Chondrocyte (in vitro differentiated cells): ENCODE results near the gene EPHB6. TPM values are rescaled to one million over a fixed set of nuclear protein-coding genes. Genes with fewer than 3 reads are reported as not detected.

Source experiments
- DNase-seq: peaks from one replicate; pipeline ENCODE4 v3.0.0; 2021; ENCODE audit warnings: mixed read lengths, low spot score
- H3K27ac Mint-ChIP-seq: one replicate; pipeline ENCODE4 v1.8.0; 2021; ENCODE audit warnings: mild to moderate bottlenecking, moderate library complexity, mixed read lengths; ENCODE audit not compliant: unreplicated experiment
- H3K27me3 Mint-ChIP-seq: 2 replicates; pipeline ENCODE4 v1.8.0; 2021; ENCODE audit warnings: low read depth, mixed read lengths
- H3K36me3 Mint-ChIP-seq: 2 replicates; pipeline ENCODE4 v1.8.0; 2021; ENCODE audit warnings: low read depth, mixed read lengths
- H3K4me1 Mint-ChIP-seq: 2 replicates; pipeline ENCODE4 v1.8.0; 2021; ENCODE audit warnings: low read depth, mild to moderate bottlenecking, mixed read lengths
- H3K4me3 Mint-ChIP-seq: one replicate; pipeline ENCODE4 v1.8.0; 2021; ENCODE audit warnings: mild to moderate bottlenecking, moderate library complexity, mixed read lengths; ENCODE audit not compliant: unreplicated experiment
- H3K9me3 Mint-ChIP-seq: 2 replicates; pipeline ENCODE4 v1.8.0; 2021; ENCODE audit warnings: low read depth, mixed read lengths
- total RNA-seq: library from RNA; stranded (reverse); gene quantifications from 3 replicates; pipeline ENCODE4 v1.2.1, GENCODE V29; 2021
- TF ChIP-seq, protein P1 (sequence below): fragments of 200-600 bp; sonication (generic); IDR thresholded peaks from 2 replicates; pipeline ENCODE4 v1.5.0; 2021; ENCODE audit warnings: antibody characterized with exemption, mild to moderate bottlenecking, moderate library complexity

Gene EPHB6
- total RNA-seq, 1 donor from 2014 or later, result 0.22 TPM

DNA sequence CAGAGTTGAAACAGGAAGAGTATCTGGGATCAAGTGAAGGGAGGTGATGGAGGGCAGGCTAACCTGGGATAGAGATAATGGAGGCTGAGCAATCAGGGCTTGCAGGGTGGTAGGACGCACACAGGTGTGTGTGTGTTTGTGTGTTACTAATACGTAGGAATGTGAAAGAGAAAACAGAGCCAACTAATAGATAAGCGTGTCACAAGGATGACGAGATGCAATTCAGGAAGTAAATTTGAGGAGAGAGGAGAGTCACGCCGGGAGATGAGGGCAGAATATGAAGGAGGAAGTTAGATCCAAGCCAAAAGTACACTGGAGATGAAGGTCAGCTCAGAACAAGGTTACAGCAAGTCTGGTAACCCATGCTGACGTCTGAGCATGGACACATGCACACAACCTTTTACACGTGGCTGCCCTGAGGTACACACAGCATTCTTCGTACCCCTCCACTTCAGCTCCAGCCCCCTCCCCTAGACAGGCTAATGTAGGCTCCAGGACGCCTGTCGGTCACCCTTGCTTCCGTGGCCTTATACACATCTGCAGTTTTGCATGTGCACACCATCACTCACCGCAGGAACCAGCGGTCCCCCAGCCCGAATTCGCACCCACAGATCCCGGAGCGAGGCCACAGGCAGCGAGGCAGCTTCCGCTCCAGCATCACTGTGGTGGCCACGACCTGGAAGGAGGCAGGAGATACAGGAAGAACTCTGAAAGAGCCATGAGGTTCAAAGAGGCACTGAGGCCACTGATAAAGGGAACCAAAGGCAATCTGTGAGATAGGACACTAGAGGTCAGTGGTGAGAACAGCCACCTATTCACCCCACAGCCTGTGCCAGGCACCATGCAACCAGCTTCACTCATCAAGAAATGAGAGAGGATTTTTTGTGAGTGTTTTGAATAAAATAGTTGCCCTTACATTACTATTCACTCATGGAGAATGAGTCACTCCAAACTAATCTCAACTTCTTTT, 54.3 kb downstream of the EPHB6 start:
- Mint-ChIP-seq H3K27me3 (no peaks in the 10 kb centered on the region), H3K9me3 (peaks cover 2% of the 10 kb centered on the region), H3K4me1 (no peaks in the 10 kb centered on the region), H3K27ac (no peak overlapping the region), H3K4me3 (no peak overlapping the region), H3K36me3 (no peaks in the 10 kb centered on the region)
- TF ChIP-seq, protein P1, sequence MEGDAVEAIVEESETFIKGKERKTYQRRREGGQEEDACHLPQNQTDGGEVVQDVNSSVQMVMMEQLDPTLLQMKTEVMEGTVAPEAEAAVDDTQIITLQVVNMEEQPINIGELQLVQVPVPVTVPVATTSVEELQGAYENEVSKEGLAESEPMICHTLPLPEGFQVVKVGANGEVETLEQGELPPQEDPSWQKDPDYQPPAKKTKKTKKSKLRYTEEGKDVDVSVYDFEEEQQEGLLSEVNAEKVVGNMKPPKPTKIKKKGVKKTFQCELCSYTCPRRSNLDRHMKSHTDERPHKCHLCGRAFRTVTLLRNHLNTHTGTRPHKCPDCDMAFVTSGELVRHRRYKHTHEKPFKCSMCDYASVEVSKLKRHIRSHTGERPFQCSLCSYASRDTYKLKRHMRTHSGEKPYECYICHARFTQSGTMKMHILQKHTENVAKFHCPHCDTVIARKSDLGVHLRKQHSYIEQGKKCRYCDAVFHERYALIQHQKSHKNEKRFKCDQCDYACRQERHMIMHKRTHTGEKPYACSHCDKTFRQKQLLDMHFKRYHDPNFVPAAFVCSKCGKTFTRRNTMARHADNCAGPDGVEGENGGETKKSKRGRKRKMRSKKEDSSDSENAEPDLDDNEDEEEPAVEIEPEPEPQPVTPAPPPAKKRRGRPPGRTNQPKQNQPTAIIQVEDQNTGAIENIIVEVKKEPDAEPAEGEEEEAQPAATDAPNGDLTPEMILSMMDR, result no peak
- DNase-seq, result no peak

DNA sequence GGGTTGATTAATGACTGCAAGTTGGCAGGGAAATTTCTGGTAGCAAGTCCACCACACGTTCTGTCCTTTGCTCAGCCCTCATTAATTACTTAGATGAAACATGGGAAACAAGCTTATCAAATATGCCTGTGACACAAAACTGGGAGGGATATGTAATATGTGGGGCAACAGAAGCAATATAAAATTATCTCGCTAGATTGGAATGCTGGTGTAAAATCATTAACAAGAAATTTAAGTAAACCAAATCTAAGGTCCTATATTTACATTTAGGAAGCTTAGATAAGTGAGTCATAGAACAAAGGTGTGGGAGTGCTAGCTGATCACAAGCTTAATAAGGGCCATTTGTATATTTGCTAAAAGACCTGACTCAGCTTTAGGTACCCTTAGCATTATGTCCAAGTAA, 55.2 kb downstream of the EPHB6 start:
- DNase-seq, result no peak
- Mint-ChIP-seq H3K4me3 (no peak overlapping the region), H3K4me1 (no peaks in the 10 kb centered on the region), H3K27ac (no peak overlapping the region), H3K9me3 (peaks cover 2% of the 10 kb centered on the region), H3K27me3 (no peaks in the 10 kb centered on the region), H3K36me3 (no peaks in the 10 kb centered on the region)
- TF ChIP-seq, protein P1, result no peak

DNA sequence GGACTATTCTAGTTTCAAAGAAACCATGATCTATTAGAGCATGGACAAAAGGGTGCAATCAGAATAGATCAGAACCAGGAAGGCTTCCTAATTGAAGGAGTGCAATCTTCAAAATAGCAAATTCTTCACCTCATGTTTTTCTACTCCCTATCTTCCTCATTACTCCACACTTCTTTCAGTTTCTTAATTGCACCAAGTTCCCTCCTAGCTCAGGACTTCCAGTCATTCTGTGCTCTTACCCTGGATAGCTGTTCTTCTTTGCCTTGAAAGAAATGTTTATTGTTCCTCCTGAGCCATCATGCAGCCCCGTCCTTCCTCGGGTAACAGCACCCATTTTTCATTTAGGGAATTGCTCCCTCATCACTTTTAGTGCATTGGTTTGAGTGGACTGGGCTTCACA, 55.6 kb downstream of the EPHB6 start:
- H3K27ac Mint-ChIP-seq, result no peak overlapping the region

DNA sequence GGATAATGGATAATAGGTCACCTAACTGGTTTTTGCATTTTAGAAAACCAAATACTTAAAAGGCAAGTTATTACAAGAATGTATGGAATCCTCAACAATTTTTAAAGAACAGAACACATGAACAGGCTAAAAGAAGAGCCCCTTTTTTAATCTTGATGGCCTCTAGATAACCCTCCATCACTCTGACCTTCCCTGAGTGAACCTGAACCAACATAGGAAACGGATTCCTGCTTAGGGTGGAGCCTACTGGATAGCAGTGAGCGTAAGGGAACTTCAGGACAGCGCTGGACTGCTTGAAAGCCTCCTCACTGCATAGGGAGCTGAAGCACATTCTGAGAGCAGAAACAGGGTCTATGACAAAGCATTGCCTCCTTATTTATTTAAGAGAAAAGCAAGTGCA, 58.2 kb downstream of the EPHB6 start:
- no peaks in the 10 kb centered on the region for H3K4me1 Mint-ChIP-seq
- H3K27ac Mint-ChIP-seq, result no peak overlapping the region
- no peak for DNase-seq
- no peaks in the 10 kb centered on the region for H3K9me3 Mint-ChIP-seq
- H3K36me3 Mint-ChIP-seq, result no peaks in the 10 kb centered on the region
- TF ChIP-seq, protein P1, result no peak
- no peak overlapping the region for H3K4me3 Mint-ChIP-seq
- H3K27me3 Mint-ChIP-seq, result peaks cover 1% of the 10 kb centered on the region

More for the DNA sequence above, 55.6 kb downstream of the EPHB6 start:
- Mint-ChIP-seq H3K27me3 (no peaks in the 10 kb centered on the region), H3K4me1 (no peaks in the 10 kb centered on the region), H3K4me3 (no peak overlapping the region), H3K9me3 (peaks cover 2% of the 10 kb centered on the region), H3K36me3 (no peaks in the 10 kb centered on the region)
- TF ChIP-seq, protein P1, result no peak
- DNase-seq, result no peak

DNA sequence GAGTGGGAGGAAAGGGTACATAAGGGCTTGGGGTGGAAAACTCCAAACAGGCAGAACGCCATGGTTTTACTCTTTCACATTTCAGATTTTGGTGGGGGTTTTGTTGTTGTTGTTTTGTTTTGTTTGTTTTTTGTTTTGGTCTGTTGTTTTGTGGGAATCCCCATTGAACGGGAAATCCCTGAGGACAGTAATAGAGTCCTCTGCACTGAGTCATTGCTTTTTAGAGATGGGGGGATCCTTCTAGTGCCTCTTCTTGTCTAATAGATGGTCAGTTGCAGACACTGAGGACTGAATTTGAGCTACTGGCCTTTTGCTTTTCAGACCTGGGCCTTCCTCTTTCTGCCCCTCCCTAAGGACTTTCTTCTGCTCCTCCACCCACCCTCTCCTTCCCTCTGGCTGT, 58.7 kb downstream of the EPHB6 start:
- TF ChIP-seq, protein P1, result no peak
- DNase-seq, result no peak
- H3K4me3 Mint-ChIP-seq, result no peak overlapping the region
- no peaks in the 10 kb centered on the region for H3K36me3 Mint-ChIP-seq
- H3K27ac Mint-ChIP-seq, result no peak overlapping the region
- no peaks in the 10 kb centered on the region for H3K4me1 Mint-ChIP-seq
- peaks cover 1% of the 10 kb centered on the region for H3K27me3 Mint-ChIP-seq
- H3K9me3 Mint-ChIP-seq, result no peaks in the 10 kb centered on the region
